MCF 10A (cell line): ENCODE data around the gene RSRC2. TPM values are rescaled to one million over a fixed set of nuclear protein-coding genes. Genes with fewer than 3 reads are reported as not detected.
A peak's percentile ranks its signal among the peaks of the same experiment; 100 is the strongest.
"Not testable (repeated sequence)": the region's sequence is repeated elsewhere in the genome, so short reads cannot be mapped to it uniquely, and the experiment has no call there.

Source experiments
- BruUV-seq: library from RNA; stranded (reverse); fragments of 400-500 nt; replicated peaks from 2 replicates; lab custom pipeline; 2021; lab: Mats Ljungman, UMichigan
- CTCF ChIA-PET: fragments of 300-600 bp; sonication (Branson Sonifier 250); formaldehyde crosslinking; extraction: SDS; loops from one replicate; lab custom pipeline; 2021; ENCODE audit warnings: antibody characterized with exemption, inconsistent platforms; lab: Yijun Ruan, JAX
- POLR2A ChIA-PET: fragments of 300-600, 350-650 bp; sonication (Branson Sonifier 250); formaldehyde crosslinking; extraction: SDS; loops from one replicate; lab custom pipeline; 2020; ENCODE audit warnings: antibody characterized with exemption, inconsistent platforms; lab: Yijun Ruan, JAX
- DNase-seq: peaks from one replicate; pipeline ENCODE4 v3.0.0-alpha.2; 2018; ENCODE audit not compliant: unreplicated experiment
- H3K27ac Mint-ChIP-seq: one replicate; pipeline ENCODE4 v1.8.0; 2022; ENCODE audit warnings: mild to moderate bottlenecking, low read depth, mixed read lengths; ENCODE audit not compliant: unreplicated experiment
- H3K27me3 Mint-ChIP-seq: one replicate; pipeline ENCODE4 v1.8.0; 2022; ENCODE audit warnings: mixed read lengths; ENCODE audit not compliant: insufficient read depth, unreplicated experiment
- H3K36me3 Mint-ChIP-seq: one replicate; pipeline ENCODE4 v1.8.0; 2022; ENCODE audit warnings: mild to moderate bottlenecking, moderate library complexity, mixed read lengths; ENCODE audit not compliant: insufficient read depth, unreplicated experiment
- H3K4me1 Mint-ChIP-seq: one replicate; pipeline ENCODE4 v1.8.0; 2022; ENCODE audit warnings: mixed read lengths; ENCODE audit not compliant: insufficient read depth, unreplicated experiment
- H3K4me3 Mint-ChIP-seq: one replicate; pipeline ENCODE4 v1.8.0; 2022; ENCODE audit warnings: mild to moderate bottlenecking, moderate library complexity, mixed read lengths; ENCODE audit not compliant: unreplicated experiment
- H3K9me3 Mint-ChIP-seq: one replicate; pipeline ENCODE4 v1.8.0; 2022; ENCODE audit warnings: mixed read lengths; ENCODE audit not compliant: unreplicated experiment
- intact Hi-C: fragments of 100-400 bp; cut with micrococcal nuclease; formaldehyde crosslinking; loops from 2 replicates; pipeline ENCODE4 v1.14.1; 2022
- total RNA-seq: library from RNA; stranded (reverse); gene quantifications from 2 replicates; pipeline ENCODE4 v1.2.3, GENCODE V29; 2022
- TF ChIP-seq, protein P1 (sequence below): fragments of 200-600 bp; IDR thresholded peaks from one replicate; pipeline ENCODE4 v1.8.0; 2022; ENCODE audit warnings: antibody characterized with exemption, mild to moderate bottlenecking; ENCODE audit not compliant: unreplicated experiment

RSRC2 gene
- total RNA-seq, 1 experiment from 2014 or later = 93.4 TPM

- no TSS peak for BruUV-seq
- POLR2A ChIA-PET = interaction anchor here (2.3 kb wide), 1 partner anchor 13 kb away, joined by 7 read pairs; no protein-coding TSS in a partner anchor
- H3K4me3 Mint-ChIP-seq = no peak overlapping the region
- no peak overlapping the region for H3K27ac Mint-ChIP-seq
- TF ChIP-seq, protein P1, sequence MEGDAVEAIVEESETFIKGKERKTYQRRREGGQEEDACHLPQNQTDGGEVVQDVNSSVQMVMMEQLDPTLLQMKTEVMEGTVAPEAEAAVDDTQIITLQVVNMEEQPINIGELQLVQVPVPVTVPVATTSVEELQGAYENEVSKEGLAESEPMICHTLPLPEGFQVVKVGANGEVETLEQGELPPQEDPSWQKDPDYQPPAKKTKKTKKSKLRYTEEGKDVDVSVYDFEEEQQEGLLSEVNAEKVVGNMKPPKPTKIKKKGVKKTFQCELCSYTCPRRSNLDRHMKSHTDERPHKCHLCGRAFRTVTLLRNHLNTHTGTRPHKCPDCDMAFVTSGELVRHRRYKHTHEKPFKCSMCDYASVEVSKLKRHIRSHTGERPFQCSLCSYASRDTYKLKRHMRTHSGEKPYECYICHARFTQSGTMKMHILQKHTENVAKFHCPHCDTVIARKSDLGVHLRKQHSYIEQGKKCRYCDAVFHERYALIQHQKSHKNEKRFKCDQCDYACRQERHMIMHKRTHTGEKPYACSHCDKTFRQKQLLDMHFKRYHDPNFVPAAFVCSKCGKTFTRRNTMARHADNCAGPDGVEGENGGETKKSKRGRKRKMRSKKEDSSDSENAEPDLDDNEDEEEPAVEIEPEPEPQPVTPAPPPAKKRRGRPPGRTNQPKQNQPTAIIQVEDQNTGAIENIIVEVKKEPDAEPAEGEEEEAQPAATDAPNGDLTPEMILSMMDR = no peak
- intact Hi-C loops = no loop called here
- H3K4me1 Mint-ChIP-seq = no peaks in the 10 kb centered on the region
- no peaks in the 10 kb centered on the region for H3K27me3 Mint-ChIP-seq
- H3K36me3 Mint-ChIP-seq = peaks cover 92% of the 10 kb centered on the region
- DNase-seq = no peak
- no peaks in the 10 kb centered on the region for H3K9me3 Mint-ChIP-seq
- CTCF ChIA-PET = no interaction called here
Measured at GRCh38 chr12:122486805-122487426, 39.8 kb downstream of the RSRC2 start.

DNA sequence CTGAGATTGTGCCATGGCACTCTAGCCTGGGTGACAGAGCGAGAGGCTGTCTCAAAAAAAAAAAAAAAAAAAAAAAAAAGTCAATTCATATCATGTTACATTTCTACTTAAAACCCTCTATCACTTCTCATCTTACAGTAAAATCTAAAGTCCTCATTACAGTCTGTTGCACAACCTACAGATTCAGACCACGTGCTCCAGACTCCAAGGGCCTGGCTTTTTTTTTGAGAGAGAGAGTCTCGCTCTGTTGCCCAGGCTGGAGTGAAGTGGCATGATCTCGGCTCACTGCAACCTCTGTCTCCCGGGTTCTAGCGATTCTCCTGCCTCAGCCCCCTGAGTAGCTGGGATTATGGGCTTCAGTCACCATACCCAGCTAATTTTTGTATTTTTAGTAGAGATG, 40.4 kb downstream of the RSRC2 start:
- H3K9me3 Mint-ChIP-seq, H3K27ac Mint-ChIP-seq, intact Hi-C loops, BruUV-seq, H3K4me3 Mint-ChIP-seq, CTCF ChIA-PET, H3K4me1 Mint-ChIP-seq, H3K27me3 Mint-ChIP-seq: not testable (repeated sequence)
- POLR2A ChIA-PET = interaction anchor here (1.3 to 2.3 kb wide), 2 partner anchors 13 to 15 kb away, joined by 5 to 7 read pairs; partner anchors contain the start of gene ZCCHC8
- peak; percentile 55 for DNase-seq
- peaks cover 92% of the 10 kb centered on the region for H3K36me3 Mint-ChIP-seq

GRCh38 chr12:122484385-122484784, 42.4 kb downstream of the RSRC2 start:
- H3K4me3 Mint-ChIP-seq = not testable (repeated sequence)
- CTCF ChIA-PET = interaction anchor here (0.5 to 1.4 kb wide), 3 partner anchors 13 to 804 kb away, joined by 4 to 5 read pairs (median 4); no protein-coding TSS in a partner anchor

GRCh38 chr12:122483969-122484368, 42.8 kb downstream of the RSRC2 start:
- TF ChIP-seq, protein P1 = no peak
- Mint-ChIP-seq H3K36me3 (peaks cover 93% of the 10 kb centered on the region), H3K4me1 (no peaks in the 10 kb centered on the region), H3K27ac (no peak overlapping the region), H3K4me3 (no peak overlapping the region), H3K27me3 (no peaks in the 10 kb centered on the region), H3K9me3 (no peaks in the 10 kb centered on the region)
- POLR2A ChIA-PET = interaction anchor here (2.6 kb wide), 1 partner anchor 15 kb away, joined by 17 read pairs; no protein-coding TSS in a partner anchor
- CTCF ChIA-PET = interaction anchor here (0.6 to 1.4 kb wide), 3 partner anchors 9 to 104 kb away, joined by 3 to 5 read pairs (median 4); no protein-coding TSS in a partner anchor
- intact Hi-C loops = no loop called here
- DNase-seq = no peak
- BruUV-seq = no TSS peak

More at GRCh38 chr12:122484385-122484784, 42.4 kb downstream of the RSRC2 start:
- POLR2A ChIA-PET = interaction anchor here (1.4 to 2.6 kb wide), 2 partner anchors 14 to 20 kb away, joined by 3 to 17 read pairs; no protein-coding TSS in a partner anchor
- peaks cover 93% of the 10 kb centered on the region for H3K36me3 Mint-ChIP-seq
- intact Hi-C loops, BruUV-seq, H3K9me3 Mint-ChIP-seq, DNase-seq, H3K4me1 Mint-ChIP-seq, H3K27ac Mint-ChIP-seq, H3K27me3 Mint-ChIP-seq: not testable (repeated sequence)

GRCh38 chr12:122481861-122482260, 44.9 kb downstream of the RSRC2 start:
- Mint-ChIP-seq H3K36me3 (peaks cover 93% of the 10 kb centered on the region), H3K27ac (no peak overlapping the region), H3K27me3 (no peaks in the 10 kb centered on the region), H3K4me3 (no peak overlapping the region), H3K4me1 (no peaks in the 10 kb centered on the region), H3K9me3 (no peaks in the 10 kb centered on the region)
- no peak for DNase-seq
- intact Hi-C loops = no loop called here
- ChIA-PET CTCF (interaction anchor here (0.7 kb wide), 1 partner anchor 8 kb away, joined by 3 read pairs; no protein-coding TSS in a partner anchor), POLR2A (no interaction called here)
- TF ChIP-seq, protein P1 = no peak
- BruUV-seq = no TSS peak
